ENCODE data around the gene DNAJB1.

DNAJB1 gene

GRCh38 chr19:14496029-14496833 is 22.0 kb downstream of the DNAJB1 start, which contains the start of gene GIPC1:
GIPC1 (minus strand) TSS chr19:14496127; CDS start chr19:14482976, 13,151 bp downstream.
- DNase-seq (ENCODE audit: low read depth in 2 of 2): peak; percentile 54 to 73

- DNase-seq (ENCODE audit: low read depth in 2 of 2): no peak
These were observed 22.5 kb downstream of the DNAJB1 start for GRCh38 chr19:14495672-14496028.

GRCh38 chr19:14494910-14495671 is 23.1 kb downstream of the DNAJB1 start:
- no peak for DNase-seq (ENCODE audit: low read depth in 2 of 2)

- no peak for DNase-seq (ENCODE audit: low read depth in 2 of 2)
These were observed 23.8 kb downstream of the DNAJB1 start for GRCh38 chr19:14494411-14494810.

GRCh38 chr19:14492756-14493337 is 25.4 kb downstream of the DNAJB1 start:
- no peak for DNase-seq (ENCODE audit: low read depth in 2 of 2)

GRCh38 chr19:14487370-14488125 is 30.6 kb downstream of the DNAJB1 start:
- no peak for DNase-seq (ENCODE audit: low read depth in 2 of 2)

GRCh38 chr19:14482172-14482941 is 35.8 kb downstream of the DNAJB1 start:
- DNase-seq (ENCODE audit: low read depth in 2 of 2): no peak

- DNase-seq (ENCODE audit: low read depth in 2 of 2): no peak
These were observed 37.5 kb downstream of the DNAJB1 start for GRCh38 chr19:14480700-14481079.

- DNase-seq (ENCODE audit: low read depth in 2 of 2): peak; percentile 26 to 57
These were observed 38.1 kb downstream of the DNAJB1 start for GRCh38 chr19:14479975-14480699.

GRCh38 chr19:14479309-14479974 is 38.8 kb downstream of the DNAJB1 start:
- DNase-seq (ENCODE audit: low read depth in 2 of 2): no peak

- DNase-seq (ENCODE audit: low read depth in 2 of 2): no peak
These were observed 40.1 kb downstream of the DNAJB1 start for GRCh38 chr19:14478113-14478545.

GRCh38 chr19:14477418-14478112 is 40.6 kb downstream of the DNAJB1 start:
- DNase-seq (ENCODE audit: low read depth in 2 of 2): no peak

GRCh38 chr19:14476673-14477401 is 41.4 kb downstream of the DNAJB1 start:
- peak; percentile 26 to 55 for DNase-seq (ENCODE audit: low read depth in 2 of 2)

GRCh38 chr19:14476327-14476672 is 41.9 kb downstream of the DNAJB1 start:
- DNase-seq (ENCODE audit: low read depth in 2 of 2): no peak

GRCh38 chr19:14475251-14476073 is 42.7 kb downstream of the DNAJB1 start, which contains the start of gene PTGER1:
PTGER1 (minus strand) TSS chr19:14475354; CDS start chr19:14474320, 1,034 bp downstream.
- DNase-seq (ENCODE audit: low read depth in 2 of 2): no peak

GRCh38 chr19:14474827-14475226 is 43.4 kb downstream of the DNAJB1 start:
- no peak for DNase-seq (ENCODE audit: low read depth in 2 of 2)

- no peak for DNase-seq (ENCODE audit: low read depth in 2 of 2)
These were observed 44.1 kb downstream of the DNAJB1 start for GRCh38 chr19:14473978-14474578.
